ENCODE data around the gene GPANK1. TPM values are rescaled to one million over a fixed set of nuclear protein-coding genes. Genes with fewer than 3 reads are reported as not detected.

The GPANK1 gene
- total RNA-seq, 1 experiment from 2014 or later, result 11.5 TPM

DNA sequence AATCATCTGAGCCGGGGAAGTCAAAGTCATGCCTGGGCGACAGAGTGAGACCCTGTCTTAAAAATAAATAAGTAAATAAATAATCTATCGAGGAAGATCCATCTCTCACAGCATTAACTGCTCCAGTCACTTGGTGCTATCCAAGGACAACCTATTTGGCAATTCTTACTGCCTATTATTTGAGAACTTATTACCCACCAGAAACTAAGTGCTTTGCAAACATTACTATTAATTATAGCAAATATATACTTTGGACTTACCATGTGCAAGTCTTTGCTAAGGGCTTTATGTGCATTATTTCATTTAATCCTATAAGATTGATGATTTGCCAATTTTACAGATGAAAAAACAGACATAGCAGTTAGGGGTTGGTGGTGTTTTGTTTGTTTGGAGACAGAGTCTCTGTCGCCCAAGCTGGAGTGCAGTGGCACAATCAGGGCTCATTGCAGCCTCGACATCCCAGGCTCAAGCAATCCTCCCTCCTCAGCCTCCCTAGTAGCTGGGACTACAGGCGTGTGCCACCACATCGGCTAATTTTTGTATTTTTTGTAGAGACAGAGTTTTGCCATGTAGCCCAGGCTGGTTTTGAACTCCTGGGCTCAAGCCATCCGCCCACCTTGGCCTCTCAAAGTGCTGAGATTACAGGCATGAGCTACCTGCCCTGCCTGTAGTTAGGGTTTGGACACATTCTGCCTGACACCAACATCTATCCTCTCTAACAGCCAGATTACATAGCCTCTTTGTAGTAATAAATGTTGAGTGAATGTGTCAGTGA lies 10.0 kb downstream of the GPANK1 start:
- TF ChIP-seq, protein P1, sequence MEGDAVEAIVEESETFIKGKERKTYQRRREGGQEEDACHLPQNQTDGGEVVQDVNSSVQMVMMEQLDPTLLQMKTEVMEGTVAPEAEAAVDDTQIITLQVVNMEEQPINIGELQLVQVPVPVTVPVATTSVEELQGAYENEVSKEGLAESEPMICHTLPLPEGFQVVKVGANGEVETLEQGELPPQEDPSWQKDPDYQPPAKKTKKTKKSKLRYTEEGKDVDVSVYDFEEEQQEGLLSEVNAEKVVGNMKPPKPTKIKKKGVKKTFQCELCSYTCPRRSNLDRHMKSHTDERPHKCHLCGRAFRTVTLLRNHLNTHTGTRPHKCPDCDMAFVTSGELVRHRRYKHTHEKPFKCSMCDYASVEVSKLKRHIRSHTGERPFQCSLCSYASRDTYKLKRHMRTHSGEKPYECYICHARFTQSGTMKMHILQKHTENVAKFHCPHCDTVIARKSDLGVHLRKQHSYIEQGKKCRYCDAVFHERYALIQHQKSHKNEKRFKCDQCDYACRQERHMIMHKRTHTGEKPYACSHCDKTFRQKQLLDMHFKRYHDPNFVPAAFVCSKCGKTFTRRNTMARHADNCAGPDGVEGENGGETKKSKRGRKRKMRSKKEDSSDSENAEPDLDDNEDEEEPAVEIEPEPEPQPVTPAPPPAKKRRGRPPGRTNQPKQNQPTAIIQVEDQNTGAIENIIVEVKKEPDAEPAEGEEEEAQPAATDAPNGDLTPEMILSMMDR (conservative IDR thresholded peaks at IDR 0.05), result no peak
- no peak for TF ChIP-seq EZH2 (IDR thresholded peaks at IDR 0.05; ENCODE audit: low read depth)
- DNase-seq, result no peak
- no peak overlapping the region for H3K27ac ChIP-seq
- no peak overlapping the region for H3K4me3 ChIP-seq
- POLR2A ChIA-PET (ENCODE audit: unreplicated experiment), result no interaction called here
- peaks cover 21% of the 10 kb centered on the region; the same call in 1 of the 2 replicates for H4K20me1 ChIP-seq (ENCODE audit: insufficient read depth)
- H3K27me3 ChIP-seq (ENCODE audit: insufficient read depth, low read depth), result no peaks in the 10 kb centered on the region
- CTCF ChIA-PET, result no interaction called here
- H3K36me3 ChIP-seq (ENCODE audit: low read depth), result peaks cover 4% of the 10 kb centered on the region; the same call in 1 of the 2 replicates
- intact Hi-C loops (cut with micrococcal nuclease; ENCODE audit: unreplicated experiment), result no loop called here
- H3K79me2 ChIP-seq (ENCODE audit: low read depth), result peaks cover 48% of the 10 kb centered on the region
- H3K4me2 ChIP-seq, result no peak overlapping the region
- H3K9me3 ChIP-seq (ENCODE audit: insufficient read depth, low read depth), result no peaks in the 10 kb centered on the region
- H3K9me2 ChIP-seq (ENCODE audit: insufficient read depth), result no peaks in the 10 kb centered on the region
- peaks cover 14% of the 10 kb centered on the region for H3F3A ChIP-seq (ENCODE audit: insufficient read depth, low read depth)
- H2AFZ ChIP-seq, result no peak overlapping the region
- BruUV-seq (replicated peaks), result no TSS peak
- H3K4me1 ChIP-seq (replicated peaks; ENCODE audit: insufficient read depth), result peaks cover 27% of the 10 kb centered on the region

DNA sequence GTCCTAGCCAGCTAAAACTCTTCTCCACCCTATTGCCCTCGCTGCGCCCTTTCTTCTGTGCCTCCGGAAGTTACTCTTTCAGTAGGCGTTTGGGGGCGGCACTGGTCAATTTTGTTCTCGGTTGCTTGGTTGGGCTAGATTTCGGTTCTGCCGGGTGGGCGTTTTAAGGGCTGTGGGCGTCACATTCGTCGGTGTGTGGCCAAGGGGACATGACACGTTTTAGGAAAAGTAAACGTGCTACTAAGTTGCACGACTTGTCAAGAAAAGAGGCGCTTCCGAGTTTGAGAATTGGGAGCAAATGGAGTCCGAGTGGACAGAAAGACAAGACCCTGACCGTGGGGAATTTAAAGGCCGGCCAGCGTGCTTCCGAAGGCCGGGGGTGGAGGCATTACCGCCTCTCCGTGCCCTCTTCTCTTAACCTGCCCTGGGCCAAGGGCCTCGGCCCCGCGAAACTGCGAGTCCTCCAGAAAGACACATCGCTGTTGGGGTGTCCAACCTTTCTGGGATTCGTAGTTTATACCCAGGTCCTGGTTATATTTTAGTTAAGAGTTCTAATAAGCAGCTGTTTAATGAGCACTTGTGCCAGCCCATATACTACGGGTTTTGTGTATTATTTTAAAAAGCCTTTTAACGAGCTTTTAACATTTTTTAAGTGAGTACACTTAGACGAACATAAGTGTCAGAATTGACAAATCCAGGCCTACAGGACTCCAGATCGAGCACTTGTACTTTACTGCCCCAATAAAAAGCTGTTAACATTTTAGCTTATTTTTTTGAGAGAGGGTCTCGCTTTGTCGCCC lies 11.7 kb downstream of the GPANK1 start:
- peak overlapping the region; percentile 79 for H3K4me3 ChIP-seq
- peaks cover 8% of the 10 kb centered on the region; the same call in 1 of the 2 replicates for H3K36me3 ChIP-seq (ENCODE audit: low read depth)
- ChIA-PET CTCF (interaction anchor here (0.6 to 0.7 kb wide), 2 partner anchors 19 to 227 kb away, joined by 3 to 17 read pairs; no protein-coding TSS in a partner anchor), POLR2A (ENCODE audit: unreplicated experiment) (interaction anchor here (0.5 to 0.7 kb wide), 5 partner anchors 7 to 1208 kb away, joined by 4 to 26 read pairs (median 6); partner anchors contain the start of genes C6orf47, LSM2 and NFKBIL1)
- TSS peak; percentile 87 for BruUV-seq (replicated peaks)
- H3K9me3 ChIP-seq (ENCODE audit: insufficient read depth, low read depth), result no peaks in the 10 kb centered on the region
- no peaks in the 10 kb centered on the region for H3K27me3 ChIP-seq (ENCODE audit: insufficient read depth, low read depth)
- intact Hi-C loops (cut with micrococcal nuclease; ENCODE audit: unreplicated experiment), result loop anchor here (1.0 to 2.0 kb wide), 3 partner anchors 7 to 50 kb away; partner anchors contain the start of genes ABHD16A, C6orf47 and PRRC2A
- H2AFZ ChIP-seq, result peak overlapping the region; percentile 83
- H3F3A ChIP-seq (ENCODE audit: insufficient read depth, low read depth), result peaks cover 14% of the 10 kb centered on the region
- H3K79me2 ChIP-seq (ENCODE audit: low read depth), result peaks cover 44% of the 10 kb centered on the region
- no peaks in the 10 kb centered on the region for H3K9me2 ChIP-seq (ENCODE audit: insufficient read depth)
- H3K4me2 ChIP-seq, result peak overlapping the region; percentile 81
- DNase-seq, result peak in 1 of 2 experiments; percentile 86
- TF ChIP-seq EZH2 (IDR thresholded peaks at IDR 0.05; ENCODE audit: low read depth), result no peak
- TF ChIP-seq, protein P1 (conservative IDR thresholded peaks at IDR 0.05), result no peak; the same call in 1 of the 2 replicates
- H3K4me1 ChIP-seq (replicated peaks; ENCODE audit: insufficient read depth), result peaks cover 14% of the 10 kb centered on the region
- peak overlapping the region; percentile 92 for H3K27ac ChIP-seq
- peaks cover 20% of the 10 kb centered on the region for H4K20me1 ChIP-seq (ENCODE audit: insufficient read depth)

DNA sequence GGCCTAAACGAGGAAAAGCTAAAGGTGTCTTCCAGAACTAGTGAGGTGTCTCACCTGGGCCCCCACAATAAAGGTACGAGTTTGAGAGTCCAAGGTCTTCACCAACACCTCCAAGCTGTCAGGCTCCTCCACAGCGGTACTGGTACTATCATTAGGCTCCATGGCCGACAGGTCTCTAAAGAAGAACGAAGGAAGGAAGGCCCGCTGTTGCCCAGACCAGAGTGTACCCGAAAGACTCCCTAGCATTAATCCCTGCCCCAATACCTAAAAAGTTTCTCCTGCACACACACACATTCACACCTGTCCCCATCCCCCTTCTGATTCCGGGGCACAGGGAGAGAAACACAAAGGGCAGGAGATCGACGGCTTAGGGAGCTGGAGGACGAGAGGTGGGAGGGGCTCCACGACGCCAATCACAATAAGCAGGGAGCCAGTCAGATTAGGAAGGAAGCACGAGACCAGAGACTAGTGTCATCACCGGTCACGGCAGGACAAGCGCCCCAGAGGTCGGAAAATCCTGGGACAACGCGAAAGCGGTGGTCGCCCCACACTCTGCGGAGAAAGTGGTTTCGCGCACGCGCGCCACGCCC lies 13.1 kb downstream of the GPANK1 start:
- Histone ChIP-seq H3K79me2 (ENCODE audit: low read depth) (peaks cover 34% of the 10 kb centered on the region), H3K4me2 (peak overlapping the region; percentile 81), H3K27me3 (ENCODE audit: insufficient read depth, low read depth) (no peaks in the 10 kb centered on the region), H2AFZ (peak overlapping the region; percentile 83), H4K20me1 (ENCODE audit: insufficient read depth) (peaks cover 20% of the 10 kb centered on the region), H3K9me2 (ENCODE audit: insufficient read depth) (no peaks in the 10 kb centered on the region), H3K4me1 (replicated peaks; ENCODE audit: insufficient read depth) (peaks cover 14% of the 10 kb centered on the region), H3K27ac (peak overlapping the region; percentile 92), H3F3A (ENCODE audit: insufficient read depth, low read depth) (peaks cover 14% of the 10 kb centered on the region), H3K36me3 (ENCODE audit: low read depth) (peaks cover 6% of the 10 kb centered on the region; the same call in 1 of the 2 replicates), H3K4me3 (peak overlapping the region; percentile 79), H3K9me3 (ENCODE audit: insufficient read depth, low read depth) (no peaks in the 10 kb centered on the region)
- ChIA-PET CTCF (no interaction called here), POLR2A (ENCODE audit: unreplicated experiment) (interaction anchor here (0.5 to 0.7 kb wide), 7 partner anchors 9 to 220 kb away, joined by 3 to 8 read pairs (median 4); partner anchors contain the start of genes C6orf47 and GPANK1)
- no TSS peak for BruUV-seq (replicated peaks)
- peak in 1 of 2 experiments; percentile 71 for DNase-seq
- intact Hi-C loops (cut with micrococcal nuclease; ENCODE audit: unreplicated experiment), result loop anchor here (1.0 to 2.0 kb wide), 3 partner anchors 9 to 51 kb away; partner anchors contain the start of genes ABHD16A, C6orf47 and PRRC2A
- TF ChIP-seq EZH2 (IDR thresholded peaks at IDR 0.05; ENCODE audit: low read depth), result no peak
- TF ChIP-seq, protein P1 (conservative IDR thresholded peaks at IDR 0.05), result no peak
